Myocyte (in vitro differentiated cells): ENCODE data around the gene TBC1D22A. TPM values are rescaled to one million over a fixed set of nuclear protein-coding genes. Genes with fewer than 3 reads are reported as not detected.

ENCODE experiments used
- DNase-seq: peaks from one replicate; pipeline ENCODE4 v3.0.0-alpha.2; 2012; ENCODE audit warnings: low read depth
- total RNA-seq: library from RNA; depleted of rRNA; stranded (reverse); fragments of >200 nt; gene quantifications from 2 replicates; pipeline ENCODE4 v1.2.3, GENCODE V29; 2014

The TBC1D22A gene
- total RNA-seq, 1 donor from 2014 or later = 15.9 TPM

DNA sequence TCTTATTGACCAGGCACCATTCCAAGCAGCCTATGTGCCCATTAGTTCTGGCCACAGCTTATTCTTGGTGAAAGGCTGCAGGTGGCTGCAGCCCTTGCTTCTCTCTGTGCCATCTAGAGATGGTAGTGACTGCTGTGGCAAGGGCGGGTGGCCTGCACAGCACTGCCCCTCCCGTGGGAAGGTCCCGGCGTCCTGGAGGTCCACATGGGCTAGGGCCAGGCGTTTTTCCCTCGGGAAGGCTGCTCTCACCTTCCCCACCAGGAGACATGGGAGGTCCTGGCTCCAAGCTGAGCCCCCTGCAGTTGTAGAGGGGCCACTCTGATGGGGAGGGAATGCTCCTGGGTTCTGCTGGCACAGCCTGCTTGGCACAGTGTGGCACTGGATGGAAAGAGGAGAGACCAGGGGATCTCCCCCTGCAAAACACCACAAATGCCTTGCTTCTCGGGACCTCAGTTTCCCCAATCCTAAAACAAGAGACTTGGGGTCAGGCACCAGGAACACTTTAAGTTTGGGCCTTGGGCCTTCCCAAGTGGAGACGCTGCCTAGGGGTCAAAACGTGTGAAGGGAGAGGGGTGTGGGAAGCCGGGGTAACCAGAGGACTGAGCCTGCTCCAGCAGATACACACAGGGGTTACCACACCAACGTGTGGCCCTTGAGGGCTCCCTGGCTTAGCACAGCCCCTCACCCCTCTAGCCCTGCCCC is 10.0 kb upstream of the TBC1D22A start:
- no peak for DNase-seq

- DNase-seq = no peak
Observed at GRCh38 chr22:46752988-46753310, 9.5 kb upstream of the TBC1D22A start.

DNA sequence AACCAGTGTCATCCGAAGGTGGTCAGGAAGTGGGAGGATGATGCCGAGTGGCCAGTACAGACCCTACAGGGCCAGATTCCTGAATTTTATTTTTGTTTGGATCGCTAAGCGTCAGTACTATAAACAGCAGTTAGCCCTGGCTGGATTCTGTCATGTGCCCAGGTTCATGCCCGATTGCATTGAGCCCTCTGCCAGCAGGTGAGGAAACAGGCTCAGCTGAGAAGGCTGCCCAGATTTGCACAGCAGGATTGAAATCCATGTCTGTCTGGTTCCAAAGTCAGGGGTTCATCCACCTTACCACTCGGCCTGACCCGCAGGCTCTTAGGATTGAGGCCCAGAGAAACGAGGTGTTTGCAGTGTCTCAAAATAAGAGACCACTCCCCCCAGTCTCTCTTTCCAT is 9.1 kb upstream of the TBC1D22A start:
- DNase-seq = no peak

DNA sequence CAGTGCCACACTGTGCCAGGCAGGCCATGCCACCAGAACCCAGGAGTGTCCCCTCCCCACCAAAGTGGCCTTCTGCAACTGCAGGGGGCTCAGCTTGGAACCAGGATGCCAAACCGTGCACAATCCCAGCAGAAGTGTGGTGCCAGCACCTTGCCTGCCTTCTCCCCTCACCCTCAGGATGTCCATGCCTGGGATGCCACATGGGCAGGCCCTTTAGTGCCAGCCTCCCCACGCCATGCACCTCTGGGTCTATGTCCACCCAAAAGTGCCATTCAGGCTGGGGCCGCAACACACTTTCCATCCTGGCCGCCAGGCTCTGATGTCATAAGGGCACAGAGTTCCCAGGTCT is 8.7 kb upstream of the TBC1D22A start:
- no peak for DNase-seq

- DNase-seq = peak; percentile 99
Observed at GRCh38 chr22:46754110-46754799, 8.2 kb upstream of the TBC1D22A start.

GRCh38 chr22:46754826-46755225 is 7.6 kb upstream of the TBC1D22A start:
- no peak for DNase-seq

- no peak for DNase-seq
Observed at GRCh38 chr22:46755525-46755924, 6.9 kb upstream of the TBC1D22A start.

GRCh38 chr22:46756097-46756496 is 6.4 kb upstream of the TBC1D22A start:
- no peak for DNase-seq

DNA sequence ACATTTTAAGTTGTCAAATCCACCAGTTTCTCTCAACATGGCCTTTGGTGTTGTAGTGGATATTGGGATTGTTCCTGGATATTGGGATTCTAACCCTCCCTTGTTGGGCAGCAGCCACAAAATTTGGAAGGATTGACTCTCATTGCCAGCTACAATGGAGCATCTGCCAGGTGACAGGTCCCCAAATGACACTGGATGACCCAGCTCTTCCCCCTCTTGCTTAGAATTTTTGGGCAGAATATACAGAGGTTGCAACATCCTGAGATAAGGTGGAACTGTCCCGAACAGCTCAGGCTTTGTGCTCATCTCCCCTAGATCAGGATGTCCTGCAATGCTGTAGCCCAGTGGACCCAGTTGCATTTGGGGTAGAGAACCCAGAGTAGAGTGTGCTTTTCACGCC is 5.3 kb upstream of the TBC1D22A start:
- no peak for DNase-seq

DNA sequence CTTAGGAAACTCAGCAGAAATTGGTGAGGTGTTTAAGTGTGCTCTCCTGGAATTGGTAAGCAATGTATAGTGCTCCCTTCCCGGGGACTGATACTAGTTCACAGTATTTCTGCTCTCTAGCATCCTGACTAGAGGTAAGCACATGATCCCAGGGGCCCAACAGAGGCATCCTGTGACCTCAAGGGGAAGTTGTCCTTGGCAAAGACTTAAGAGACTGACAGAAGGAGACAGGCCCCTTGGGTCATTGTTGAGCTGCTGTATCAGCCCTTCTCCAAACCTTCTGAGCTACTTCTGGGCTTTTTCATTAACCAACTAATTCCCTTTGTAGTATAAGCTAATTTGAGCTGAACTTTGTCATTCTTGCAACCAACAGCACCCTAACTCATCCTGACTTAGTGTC is 4.3 kb upstream of the TBC1D22A start:
- DNase-seq = no peak

DNA sequence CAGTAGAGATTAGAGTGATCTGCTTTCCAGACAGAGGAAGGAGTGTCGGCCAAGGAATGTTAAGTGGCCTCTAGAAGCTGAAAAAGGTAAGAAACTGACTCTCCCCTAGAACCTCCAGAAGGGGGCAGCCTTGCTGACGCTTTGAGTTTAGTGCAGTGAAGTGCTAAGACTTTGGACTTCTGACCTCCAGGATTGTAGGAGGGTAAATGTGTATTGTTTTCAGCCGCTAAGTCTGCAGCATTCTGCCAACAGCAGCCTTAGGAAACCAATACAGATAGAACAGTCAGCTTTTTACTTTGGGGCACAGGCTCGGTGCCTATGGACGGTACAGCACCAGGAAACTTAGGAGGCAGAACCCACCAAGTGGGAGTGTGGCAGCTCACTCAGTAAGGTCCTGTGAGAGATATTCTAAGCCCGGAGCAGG is 3.6 kb upstream of the TBC1D22A start:
- peak; percentile 81 for DNase-seq

DNA sequence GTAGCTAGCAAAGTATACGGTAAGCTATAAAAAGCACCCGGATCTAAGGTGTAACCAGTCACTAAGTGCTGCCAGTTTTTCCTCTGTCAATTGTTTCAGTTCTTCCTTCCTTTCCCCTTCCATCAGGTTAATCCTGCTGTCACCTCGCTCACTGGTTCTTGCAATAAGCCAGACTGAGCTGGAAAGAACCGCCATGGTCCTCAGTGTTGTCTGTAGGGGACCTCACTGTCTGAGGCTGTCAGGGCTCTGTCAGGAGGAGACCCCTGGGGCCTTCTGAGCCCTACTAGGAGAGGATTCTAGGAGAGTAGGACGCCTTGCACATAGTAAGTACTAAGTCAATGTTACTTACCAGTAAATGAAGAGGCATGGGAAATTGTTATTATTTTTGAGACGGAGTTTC is 1.4 kb upstream of the TBC1D22A start:
- no peak for DNase-seq

DNA sequence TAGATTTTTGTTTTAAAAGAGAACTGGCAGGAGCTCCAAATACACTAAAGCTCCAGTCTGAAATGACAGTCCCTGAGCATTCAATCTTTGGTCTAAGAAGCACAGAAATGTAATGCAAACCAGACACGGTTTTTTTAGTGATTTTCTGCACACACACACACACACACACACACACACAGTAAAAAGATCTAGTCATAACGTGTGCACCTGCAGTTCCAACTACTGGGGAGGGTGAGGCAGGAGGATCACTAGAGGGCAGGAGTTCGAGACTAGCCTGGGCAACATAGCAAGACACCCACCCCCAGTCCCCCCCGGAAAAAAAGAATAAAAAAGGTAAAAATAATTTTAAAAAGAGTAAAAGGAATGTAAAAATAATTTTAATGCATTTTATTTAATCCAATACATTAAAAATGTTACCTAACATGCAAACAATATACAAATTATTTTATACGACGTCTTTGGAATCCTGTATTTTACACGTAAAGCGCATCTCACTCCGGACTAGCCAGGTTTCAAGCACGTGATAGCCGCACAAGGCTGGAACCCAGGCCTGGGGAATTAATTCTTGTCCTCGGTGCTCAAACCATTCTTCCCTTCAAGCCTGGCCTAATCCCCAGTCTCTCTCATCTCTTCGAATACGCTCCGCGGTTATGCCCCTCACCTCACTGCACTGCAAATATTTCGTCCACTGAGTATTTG is 762 bp upstream of the TBC1D22A start:
- DNase-seq = no peak

DNA sequence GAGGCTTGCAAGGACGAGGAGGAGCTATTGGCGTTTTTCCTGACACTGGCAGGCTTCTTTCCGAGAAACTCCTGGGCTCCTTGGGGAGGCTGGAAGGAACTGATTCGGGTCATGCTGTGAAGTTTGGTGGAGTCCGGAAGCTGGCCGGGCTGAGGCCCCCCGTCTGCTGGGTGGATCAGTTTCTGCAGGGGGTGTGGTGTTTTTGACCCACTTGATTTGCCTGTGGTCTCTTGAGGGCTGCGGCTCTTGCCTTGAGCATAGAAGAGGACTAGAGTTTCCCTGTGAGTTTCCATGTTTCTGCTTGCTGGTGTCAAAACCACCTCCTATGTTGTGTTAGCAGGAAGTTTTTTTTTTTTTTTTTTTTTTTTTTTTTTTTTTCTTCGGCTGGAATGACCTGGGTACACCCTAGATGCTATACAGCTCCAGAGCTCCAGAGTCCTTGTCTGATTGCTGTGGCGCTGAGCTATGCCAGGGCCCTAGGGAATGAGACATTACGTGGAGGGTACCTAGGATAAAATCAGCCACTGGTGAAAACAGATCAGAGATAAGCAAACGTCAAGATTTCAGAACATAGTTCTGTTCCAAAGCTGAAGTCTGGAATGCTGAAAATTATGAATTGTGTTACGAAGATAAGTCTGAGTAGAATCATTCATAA is 728 bp downstream of the TBC1D22A start:
- DNase-seq = no peak

DNA sequence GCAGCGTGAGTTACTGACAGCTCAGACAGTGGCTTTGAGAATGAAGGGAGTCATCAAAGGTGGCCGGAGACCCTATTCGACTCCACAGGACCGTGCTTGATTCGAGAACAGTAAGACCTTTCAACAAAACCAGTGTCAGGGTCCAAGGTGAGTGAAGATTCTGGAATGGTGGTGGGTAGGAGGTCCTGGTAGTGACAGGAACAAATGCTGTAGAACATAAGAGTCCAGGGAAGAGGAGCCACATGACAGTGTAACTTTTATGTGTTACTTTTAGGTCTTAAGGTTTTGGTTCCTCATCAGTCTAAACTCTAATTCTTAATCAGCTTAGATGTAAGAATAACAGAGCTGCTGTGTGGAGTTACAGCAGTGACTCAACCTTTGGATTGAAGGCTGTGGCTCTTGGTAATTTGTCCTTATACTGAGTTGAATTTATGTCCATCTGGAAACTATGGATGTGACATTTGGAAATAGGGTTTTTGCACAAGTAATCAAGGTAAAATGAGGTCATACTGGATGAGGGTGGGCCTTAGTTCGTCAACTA is 1.8 kb downstream of the TBC1D22A start:
- no peak for DNase-seq

DNA sequence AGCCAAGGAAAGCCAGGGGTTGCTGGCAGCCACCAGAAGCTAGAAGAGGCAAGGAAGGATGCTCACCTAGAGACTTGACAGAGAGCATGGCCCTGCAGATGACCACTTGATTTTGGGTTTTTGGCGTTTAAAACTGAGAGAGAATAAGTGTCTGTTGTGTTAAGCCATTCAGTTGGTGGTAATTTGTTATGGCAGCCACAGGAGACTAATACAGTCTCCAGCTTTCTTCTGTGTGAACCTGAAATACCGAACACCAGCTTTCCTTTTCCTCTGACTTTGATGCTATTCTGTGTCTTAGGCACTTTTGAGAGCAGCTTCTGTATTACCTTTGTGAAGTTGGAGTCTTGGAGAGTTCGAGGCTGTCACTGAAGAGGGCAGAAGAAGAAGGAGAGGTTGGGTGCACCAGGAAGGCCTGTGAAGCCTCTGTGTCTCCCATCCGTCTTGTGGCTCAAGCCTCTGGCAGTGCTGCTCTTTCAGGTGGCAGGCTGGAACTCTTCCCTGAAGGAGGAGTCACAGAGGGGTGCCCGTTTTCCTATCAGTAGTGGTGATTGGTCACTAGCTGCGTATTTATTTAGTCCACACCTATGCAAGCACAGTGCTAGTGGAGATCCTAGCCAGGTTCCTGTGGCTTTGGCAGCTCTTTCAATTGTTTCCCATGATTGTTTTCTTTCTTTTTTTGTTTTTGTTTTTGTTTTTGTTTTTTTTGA is 2.5 kb downstream of the TBC1D22A start:
- DNase-seq = no peak

DNA sequence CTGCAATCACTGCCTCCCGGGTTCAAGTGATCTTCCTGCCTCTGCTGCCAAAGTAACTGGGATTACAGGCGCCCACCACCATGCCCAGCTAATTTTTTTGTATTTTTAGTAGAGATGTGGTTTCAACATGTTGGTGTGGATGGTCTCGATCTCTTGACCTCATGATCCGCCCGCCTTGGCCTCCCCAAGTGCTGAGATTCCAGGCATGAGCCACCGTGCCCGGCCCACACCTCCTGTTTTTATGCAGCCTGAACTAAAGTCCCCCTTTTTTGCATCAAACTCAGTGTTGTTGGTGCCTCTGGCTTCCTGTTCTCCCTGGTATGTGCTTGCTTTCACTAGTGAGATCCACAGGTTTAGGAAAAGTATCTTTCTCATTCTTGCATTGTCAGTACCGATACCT is 4.2 kb downstream of the TBC1D22A start:
- no peak for DNase-seq

GRCh38 chr22:46767249-46767985 is 5.0 kb downstream of the TBC1D22A start:
- DNase-seq = peak; percentile 72

- peak; percentile 51 for DNase-seq
Observed at GRCh38 chr22:46769191-46769675, 6.8 kb downstream of the TBC1D22A start.

DNA sequence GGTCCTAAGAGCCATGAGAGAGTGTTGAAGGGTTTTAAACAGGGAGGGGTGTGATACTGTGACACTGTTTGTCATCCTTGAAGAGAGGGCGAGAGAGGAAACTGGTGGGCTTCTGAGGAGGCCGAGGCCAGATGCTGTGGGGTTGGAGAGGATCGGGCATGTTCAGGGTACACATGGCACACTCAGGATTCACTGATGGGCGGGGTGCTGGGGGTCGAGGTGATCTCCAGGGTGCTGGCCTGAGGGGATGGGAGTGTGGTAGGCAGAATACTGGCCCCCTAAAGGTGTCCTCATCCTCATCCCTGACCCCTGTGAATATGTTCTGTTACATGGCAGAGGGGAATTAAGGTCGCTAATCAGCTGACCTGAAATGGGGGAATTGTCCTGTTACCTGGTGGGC is 7.3 kb downstream of the TBC1D22A start:
- no peak for DNase-seq
